Right renal cortex interstitium (tissue), 3 donors: Measurements from ENCODE around the gene DUSP16. TPM values are rescaled to one million over a fixed set of nuclear protein-coding genes. Genes with fewer than 3 reads are reported as not detected.
"Not testable (repeated sequence)": the region's sequence is repeated elsewhere in the genome, so short reads cannot be mapped to it uniquely, and the experiment has no call there.

ENCODE experiments used
- DNase-seq, 3 donors: peaks; one replicate each; pipeline ENCODE4 v3.0.0-alpha.2; 2013; ENCODE audit warnings: low read depth in 3 of 3, low spot score in 2 of 3
- polyA plus RNA-seq, 3 donors: library from polyadenylated mRNA; unstranded; fragments of 120-200 nt; gene quantifications; one replicate each; pipeline ENCODE4 v1.2.1, GENCODE V29; 2013; ENCODE audit not compliant: insufficient read length in 3 of 3

Gene DUSP16, protein sequence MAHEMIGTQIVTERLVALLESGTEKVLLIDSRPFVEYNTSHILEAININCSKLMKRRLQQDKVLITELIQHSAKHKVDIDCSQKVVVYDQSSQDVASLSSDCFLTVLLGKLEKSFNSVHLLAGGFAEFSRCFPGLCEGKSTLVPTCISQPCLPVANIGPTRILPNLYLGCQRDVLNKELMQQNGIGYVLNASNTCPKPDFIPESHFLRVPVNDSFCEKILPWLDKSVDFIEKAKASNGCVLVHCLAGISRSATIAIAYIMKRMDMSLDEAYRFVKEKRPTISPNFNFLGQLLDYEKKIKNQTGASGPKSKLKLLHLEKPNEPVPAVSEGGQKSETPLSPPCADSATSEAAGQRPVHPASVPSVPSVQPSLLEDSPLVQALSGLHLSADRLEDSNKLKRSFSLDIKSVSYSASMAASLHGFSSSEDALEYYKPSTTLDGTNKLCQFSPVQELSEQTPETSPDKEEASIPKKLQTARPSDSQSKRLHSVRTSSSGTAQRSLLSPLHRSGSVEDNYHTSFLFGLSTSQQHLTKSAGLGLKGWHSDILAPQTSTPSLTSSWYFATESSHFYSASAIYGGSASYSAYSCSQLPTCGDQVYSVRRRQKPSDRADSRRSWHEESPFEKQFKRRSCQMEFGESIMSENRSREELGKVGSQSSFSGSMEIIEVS
- polyA plus RNA-seq: 10 to 100 TPM; 26.0 to 26.3 (median 26.1) TPM

DNA sequence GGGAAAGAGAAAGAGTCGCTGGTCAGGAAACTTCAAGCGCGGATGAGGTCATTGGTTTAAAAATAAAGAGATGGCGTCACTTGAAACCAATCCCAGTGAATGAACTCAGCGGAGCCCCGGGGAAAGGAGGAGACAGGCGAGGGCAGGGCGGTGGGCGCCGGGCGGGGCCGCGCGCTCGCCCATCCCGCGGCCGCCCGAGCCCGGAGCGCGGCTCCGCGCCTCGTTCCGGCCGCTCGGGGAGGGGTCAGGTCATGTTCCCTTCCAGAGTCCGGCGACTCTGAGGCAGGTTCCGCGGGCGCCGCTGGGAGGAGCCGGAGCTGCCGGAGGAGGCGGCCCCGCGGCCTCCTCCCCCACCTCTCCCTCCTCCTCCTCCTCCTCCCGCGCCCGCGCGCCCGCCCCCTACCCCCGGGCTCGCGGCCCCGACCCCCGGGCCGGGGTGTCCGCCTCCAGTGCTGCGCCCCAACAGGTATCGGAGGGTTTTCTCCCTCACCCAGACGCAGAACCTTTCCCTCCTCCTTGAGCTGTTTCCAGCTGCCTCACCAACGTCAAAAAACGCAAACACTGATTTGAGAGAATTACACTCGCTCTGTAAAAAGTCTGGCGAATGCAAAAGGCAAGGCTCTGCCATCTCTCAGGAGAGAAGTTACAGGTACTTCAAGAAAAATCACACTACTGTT lies at the start of gene DUSP16:
Gene DUSP16 (minus strand): TSS at position 279 of the 677 bp plus-strand sequence. CDS start 41,765 bp downstream, outside the sequence.
- peak; percentile 80 to 95 (median 88) for DNase-seq

DNA sequence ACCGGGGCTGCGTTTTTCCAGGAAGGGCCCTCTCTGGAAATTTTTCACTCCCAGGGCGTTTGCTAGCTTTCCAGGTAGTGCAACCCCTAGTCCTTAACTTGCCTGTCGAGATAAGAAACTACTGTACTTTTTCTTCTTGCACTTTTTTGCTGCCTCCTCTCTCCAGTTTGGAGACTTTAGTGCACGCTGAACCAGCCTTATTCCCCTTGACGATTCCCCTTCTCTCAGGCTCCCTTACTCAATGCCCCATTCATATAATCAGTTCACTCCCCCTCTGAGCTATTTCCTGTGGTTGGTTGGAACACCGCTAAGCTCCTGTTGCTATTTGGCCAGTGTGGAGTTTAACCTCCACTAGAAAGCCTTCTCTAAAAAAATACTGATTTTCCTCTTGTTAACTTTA lies 49.7 kb upstream of the DUSP16 start:
- DNase-seq: peak in 1 of 3 donors; percentile 18

DNA sequence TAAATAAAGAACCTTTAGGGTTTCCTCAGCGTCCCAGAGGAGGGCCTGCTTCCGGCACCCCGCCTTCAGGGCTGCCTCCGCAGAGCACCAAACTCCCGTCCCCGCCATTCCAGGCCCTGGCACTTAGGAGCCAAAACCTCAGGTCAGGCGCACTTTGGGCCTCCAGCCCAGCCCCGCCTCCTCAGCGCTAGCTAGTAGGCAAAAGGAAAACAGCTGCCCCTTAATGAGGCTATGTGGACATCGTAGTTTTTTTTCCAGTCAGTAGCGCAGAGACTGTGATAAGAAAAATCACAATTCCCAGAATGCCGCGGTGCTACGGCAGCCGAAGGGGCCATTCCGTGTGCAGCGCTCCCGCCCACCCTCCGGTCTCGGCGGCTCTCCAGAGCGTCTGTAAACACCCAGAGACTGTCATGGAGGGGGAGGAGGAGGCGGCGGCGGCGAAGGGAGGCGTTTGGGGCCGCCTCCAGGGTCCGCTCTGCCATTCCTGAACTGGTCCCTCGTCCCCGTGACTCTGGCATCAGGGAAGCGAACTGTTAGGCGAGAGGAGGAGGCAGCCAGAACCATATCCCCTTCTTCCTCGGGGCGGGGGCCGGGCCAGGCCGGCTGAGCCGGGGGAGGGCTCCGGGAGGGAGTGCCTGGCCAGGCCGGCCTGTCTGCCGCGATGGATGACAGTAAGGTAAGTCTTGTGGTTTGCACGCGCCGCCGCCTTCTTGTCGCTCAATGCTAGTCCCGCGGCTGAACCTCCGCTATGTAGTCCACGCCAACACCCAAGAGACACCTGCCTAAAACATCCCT lies 49.0 kb upstream of the DUSP16 start, which contains the start of gene CREBL2:
Gene CREBL2 (plus strand): TSS at position 365 of the 795 bp plus-strand sequence. CDS start 297 bp downstream, at position 662.
- DNase-seq: peak; percentile 83 to 92 (median 88)

GRCh38 chr12:12610711-12611110 lies 48.0 kb upstream of the DUSP16 start:
- DNase-seq: no peak

- no peak for DNase-seq
Observed at GRCh38 chr12:12609692-12610091, 47.0 kb upstream of the DUSP16 start.

DNA sequence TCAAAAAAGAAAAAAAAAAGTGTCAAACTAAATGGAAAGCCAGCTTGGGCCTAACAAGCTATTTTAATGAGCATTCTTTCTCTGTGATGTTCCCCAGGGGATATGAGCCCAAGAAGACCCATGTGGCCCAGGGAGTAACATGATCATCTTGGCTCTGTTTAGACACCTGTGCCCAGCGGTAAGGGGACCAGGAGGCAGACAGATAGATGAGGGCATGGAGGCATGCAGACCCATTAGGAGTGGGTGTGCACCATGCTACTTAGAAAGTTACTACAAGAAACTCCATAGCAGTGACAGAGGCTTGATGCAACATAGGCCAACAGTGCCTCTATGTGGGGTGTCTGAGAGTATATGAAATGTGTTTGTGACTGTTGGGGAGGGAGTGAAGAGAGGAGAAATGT lies 45.9 kb upstream of the DUSP16 start:
- no peak for DNase-seq

GRCh38 chr12:12606781-12607589 lies 44.3 kb upstream of the DUSP16 start:
- DNase-seq: no peak

DNA sequence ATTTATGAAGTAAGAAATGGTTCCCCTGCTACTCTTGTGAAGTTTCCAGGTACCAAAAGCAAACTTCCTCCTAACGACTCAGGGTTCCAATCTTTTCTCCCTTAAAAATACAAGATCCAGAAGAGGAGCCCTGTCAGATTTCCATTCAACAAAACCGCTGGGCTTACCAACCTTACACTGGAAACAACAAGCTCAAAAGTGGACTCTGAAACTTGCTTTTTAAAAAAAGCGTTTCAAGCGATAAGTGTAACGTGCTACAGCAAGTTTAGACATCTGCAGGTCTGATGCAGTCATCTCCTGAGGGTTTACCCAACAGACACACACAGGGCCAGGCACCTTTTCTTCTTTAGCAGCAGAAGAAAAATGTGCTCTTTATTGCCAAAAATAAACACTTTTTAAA lies 42.1 kb upstream of the DUSP16 start:
- no peak for DNase-seq

DNA sequence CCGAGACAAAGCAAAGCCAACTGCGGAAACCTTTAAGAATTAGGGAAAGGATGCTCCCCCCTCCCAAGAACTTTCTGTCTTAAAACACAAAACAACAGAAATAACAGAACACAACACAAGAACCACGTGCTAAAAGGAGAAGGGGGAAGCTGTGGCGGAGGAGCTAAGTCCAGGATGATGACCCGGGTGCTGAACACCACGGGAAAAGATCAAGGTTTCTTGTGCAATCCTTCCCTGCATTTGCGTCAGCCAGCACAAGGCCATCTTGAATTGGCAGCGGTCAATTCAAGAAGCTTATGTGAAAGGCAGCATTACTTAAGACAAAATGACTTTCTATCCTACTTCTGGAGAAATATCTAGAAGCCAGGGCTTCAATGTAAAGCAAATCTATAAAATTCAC lies 38.0 kb upstream of the DUSP16 start:
- no peak for DNase-seq

DNA sequence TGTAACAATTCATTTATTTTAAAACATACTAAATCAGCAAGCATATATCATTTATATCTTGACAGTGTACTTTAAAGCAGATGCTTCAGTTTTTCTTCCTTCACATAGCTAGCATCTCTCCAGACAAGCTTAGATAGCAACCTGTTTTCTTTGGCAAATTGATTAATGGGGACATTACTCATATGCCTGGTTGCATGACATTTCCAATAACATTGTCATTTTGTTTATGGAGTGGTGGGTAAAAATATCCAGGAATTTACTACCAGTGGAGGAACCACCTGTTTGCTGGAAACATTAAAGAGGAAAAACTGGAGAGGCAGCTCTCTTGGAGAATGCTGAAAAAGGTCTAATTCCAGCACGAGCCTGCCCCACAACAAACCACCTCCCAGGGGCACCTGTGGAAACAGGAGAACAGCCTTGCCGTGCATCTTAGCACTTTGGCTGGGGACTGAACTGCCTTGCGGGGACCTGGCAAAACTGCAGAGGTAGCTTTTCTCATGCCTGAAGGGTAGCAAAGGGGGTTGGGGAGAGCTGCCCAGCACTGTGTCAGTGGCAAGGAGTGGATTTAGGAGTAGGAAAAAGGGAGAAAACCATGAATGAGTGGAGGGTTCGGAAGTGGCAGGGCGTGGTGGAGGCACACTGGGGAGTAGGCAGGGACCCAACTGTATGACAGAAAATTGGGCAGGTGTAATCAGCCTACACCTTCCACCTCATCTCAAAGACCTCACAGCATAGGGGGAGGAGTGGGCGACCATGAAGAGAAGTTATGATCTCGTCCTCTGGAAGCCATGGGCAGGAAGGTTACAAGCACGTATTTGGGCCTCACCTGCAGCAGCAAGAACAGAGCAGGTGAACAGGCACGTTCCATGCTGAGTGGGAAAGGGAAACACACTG lies 37.3 kb upstream of the DUSP16 start:
- DNase-seq: no peak

DNA sequence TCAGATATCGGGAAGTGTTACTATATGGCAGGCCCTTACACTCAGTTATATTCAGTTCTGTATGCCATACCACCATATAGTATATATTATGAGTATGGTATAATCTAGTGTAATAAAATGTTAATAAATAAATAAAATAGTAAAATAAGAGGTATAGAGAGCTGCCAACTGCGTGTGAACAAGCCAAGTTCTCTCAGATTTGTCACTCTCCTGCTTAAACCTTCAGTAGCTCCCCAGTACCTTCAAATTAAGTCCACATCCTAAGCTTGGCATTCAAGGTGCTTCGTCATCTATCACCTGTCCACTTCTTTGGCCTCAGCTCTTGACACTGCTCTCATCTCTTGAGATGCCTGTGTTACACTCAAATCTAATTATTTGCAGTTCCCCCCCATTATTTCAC lies 36.2 kb upstream of the DUSP16 start:
- no peak for DNase-seq

- DNase-seq: not testable (repeated sequence)
Observed at GRCh38 chr12:12596598-12596997, 33.9 kb upstream of the DUSP16 start.

- DNase-seq: not testable (repeated sequence)
Observed at GRCh38 chr12:12595929-12596328, 33.3 kb upstream of the DUSP16 start.

- no peak for DNase-seq
Observed at GRCh38 chr12:12592930-12593329, 30.3 kb upstream of the DUSP16 start.

GRCh38 chr12:12590961-12591360 lies 28.3 kb upstream of the DUSP16 start:
- DNase-seq: no peak

GRCh38 chr12:12588436-12588835 lies 25.8 kb upstream of the DUSP16 start:
- DNase-seq: not testable (repeated sequence)

DNA sequence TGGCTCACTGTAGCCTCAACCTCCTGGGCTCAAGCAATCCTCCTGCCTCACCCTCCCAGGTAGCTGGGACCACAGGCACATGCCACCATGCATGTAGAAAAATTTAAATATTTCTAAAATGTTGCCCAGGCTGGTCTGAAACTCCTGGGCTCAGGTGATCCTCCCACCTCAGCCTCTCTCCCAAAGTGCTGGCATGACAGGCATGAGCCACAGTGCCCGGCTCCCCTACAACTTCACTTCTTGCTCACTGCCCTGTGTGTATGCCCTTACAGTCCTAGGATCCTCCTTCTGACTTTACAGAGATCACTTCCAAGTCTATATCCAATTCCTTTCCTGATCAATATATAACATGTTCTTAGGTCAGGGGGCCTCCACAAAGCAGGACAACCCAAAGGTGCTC lies 25.2 kb upstream of the DUSP16 start:
- DNase-seq: no peak

DNA sequence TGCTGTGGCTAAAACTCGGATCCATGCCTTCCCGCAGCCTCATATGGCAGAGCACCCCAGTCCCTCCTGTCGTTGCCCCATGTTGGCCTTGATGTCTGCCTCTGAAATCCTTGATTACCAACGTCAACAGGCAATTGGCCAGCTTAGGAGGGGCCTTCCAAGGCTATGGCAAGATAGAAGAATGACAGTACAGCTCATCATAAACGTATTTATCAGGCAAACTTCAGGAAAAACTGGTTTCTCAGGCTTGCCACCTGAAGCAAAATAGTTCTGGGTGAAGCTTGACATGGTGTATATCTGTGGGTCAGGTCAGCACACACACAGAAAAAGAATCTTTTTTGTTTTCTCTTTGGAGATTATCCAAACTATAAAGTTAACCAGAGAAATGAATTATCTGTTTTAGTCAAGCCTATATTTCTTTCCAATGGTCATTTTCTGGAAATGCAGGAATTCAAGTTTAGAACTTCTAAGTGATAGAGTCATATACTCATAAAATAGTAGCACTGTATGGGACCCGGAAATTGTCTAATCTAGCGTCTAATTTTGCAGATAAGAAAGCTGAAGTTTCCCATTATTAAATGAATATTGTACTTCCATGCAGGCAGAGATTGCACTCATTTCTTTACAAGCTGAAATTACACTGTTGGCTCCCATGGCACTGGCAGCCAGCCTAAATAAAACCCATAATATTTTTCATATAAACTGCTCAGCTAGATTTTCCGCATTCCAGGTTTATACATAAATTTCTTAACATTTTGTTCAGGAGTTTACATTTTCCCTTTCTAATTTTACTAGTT lies 24.4 kb upstream of the DUSP16 start:
- no peak for DNase-seq
